Transverse colon (tissue), 3 donors: ENCODE data around the gene SYK.

ENCODE experiments used
- EP300 ChIP-seq: sonication (generic); formaldehyde crosslinking; IDR thresholded peaks from one replicate; pipeline ENCODE4 v1.6.1; 2017; ENCODE audit warnings: antibody characterized with exemption, low read depth
- POLR2A ChIP-seq: fragments of 450-650 bp; IDR thresholded peaks from one replicate; pipeline ENCODE4 v1.6.1; 2016; ENCODE audit warnings: antibody characterized with exemption, mild to moderate bottlenecking, moderate library complexity
- TF ChIP-seq, protein P1 (sequence below), 5 experiments: fragments of 200-600 bp in 3 of 5; fragments of 450-650 bp in 2 of 5; sonication (generic) in 3 of 5; IDR thresholded peaks; 1 replicate in 2 of 5; 2 replicates in 3 of 5; pipeline ENCODE4 v1.5.1; 2016 to 2017; ENCODE audit warnings: antibody characterized with exemption in 5 of 5, inconsistent platforms in 3 of 5, mild to moderate bottlenecking in 2 of 5, moderate library complexity in 1 of 5

DNA sequence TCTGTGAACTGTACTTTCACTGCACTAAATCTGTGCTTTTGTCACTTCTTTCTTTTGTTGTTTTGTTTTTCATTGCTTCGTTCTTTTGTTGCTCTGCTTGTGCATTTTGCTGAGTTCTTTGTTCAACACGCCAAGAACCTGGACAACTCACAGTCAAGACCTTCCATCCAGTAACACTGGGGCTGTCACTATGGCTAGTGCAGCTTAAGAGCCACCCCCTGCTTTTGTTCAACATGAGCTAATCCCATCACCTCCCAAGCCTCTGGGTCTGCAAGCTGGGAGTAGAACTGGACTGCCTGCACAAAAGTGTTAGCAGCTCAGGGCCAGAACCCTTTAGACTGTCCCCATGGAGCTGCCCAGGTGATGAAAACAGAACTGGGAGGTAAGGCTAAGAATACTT, 143.7 kb downstream of the SYK start:
- TF ChIP-seq, protein P1, sequence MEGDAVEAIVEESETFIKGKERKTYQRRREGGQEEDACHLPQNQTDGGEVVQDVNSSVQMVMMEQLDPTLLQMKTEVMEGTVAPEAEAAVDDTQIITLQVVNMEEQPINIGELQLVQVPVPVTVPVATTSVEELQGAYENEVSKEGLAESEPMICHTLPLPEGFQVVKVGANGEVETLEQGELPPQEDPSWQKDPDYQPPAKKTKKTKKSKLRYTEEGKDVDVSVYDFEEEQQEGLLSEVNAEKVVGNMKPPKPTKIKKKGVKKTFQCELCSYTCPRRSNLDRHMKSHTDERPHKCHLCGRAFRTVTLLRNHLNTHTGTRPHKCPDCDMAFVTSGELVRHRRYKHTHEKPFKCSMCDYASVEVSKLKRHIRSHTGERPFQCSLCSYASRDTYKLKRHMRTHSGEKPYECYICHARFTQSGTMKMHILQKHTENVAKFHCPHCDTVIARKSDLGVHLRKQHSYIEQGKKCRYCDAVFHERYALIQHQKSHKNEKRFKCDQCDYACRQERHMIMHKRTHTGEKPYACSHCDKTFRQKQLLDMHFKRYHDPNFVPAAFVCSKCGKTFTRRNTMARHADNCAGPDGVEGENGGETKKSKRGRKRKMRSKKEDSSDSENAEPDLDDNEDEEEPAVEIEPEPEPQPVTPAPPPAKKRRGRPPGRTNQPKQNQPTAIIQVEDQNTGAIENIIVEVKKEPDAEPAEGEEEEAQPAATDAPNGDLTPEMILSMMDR (IDR thresholded peaks at IDR 0.05) = no peak
- TF ChIP-seq EP300 (no peak), POLR2A (no peak)
